Activated CD4-positive, CD25-positive, alpha-beta regulatory T cell treated with anti-CD3 and anti-CD28 coated beads, Interleukin-2, amount 50 U/mL, for 72 hours (primary cell): Measurements from ENCODE around the gene SLC12A2.

ENCODE experiments used
- DNase-seq: peaks from one replicate; pipeline ENCODE4 v3.0.0; 2021

Gene SLC12A2

DNA sequence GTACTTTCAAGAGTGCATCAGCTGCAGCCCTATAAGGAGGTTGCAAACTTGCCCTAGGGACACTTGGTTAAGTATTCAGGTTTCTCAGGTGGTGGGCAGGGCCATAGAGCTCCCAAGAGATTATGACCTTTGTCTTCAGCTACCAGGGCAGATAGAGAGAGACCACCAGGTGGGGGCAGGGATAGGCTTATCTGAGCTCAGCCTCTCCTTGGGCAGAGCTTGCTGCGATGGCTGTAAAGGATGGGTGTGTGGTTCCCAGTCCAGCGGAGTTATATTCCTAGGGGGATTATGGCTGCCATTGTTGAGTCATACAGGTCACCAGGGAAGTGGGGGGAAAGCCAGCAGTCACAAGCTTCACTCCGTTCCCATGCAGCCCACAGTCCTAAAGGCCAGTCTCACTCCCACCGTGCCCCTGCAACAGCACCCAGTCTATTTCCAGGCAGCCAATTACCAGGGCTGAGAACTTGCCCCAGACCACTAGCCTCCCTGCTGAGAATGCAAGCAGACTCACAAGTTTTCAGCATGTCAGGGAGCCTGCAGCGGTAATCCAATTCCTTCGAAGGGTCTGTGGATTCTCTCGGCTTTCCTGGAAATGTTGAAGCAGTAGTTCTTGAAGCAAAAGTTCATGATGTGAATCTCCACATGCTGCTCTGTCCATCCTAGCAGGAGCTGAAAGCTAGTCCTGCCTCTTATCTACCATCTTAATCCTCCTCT is 151.5 kb downstream of the SLC12A2 start:
- DNase-seq: no peak

DNA sequence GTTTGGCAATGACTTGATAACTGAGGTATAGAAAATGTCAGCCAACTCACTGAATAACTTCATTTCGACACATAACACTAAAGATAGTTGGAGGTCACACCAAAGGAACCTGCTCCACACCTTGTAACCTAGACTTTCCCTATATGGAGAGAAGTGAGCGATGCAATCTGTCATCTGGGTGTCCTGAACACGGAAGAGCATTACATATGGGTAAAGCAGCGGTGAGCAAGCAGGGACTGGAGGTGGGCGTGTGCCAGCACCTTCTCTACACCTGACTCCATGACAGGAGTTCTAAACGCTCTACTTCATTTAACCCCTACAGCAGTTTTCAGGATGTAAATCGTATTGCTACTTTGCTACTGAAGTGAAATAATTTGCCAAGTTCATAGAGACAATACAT is 152.8 kb downstream of the SLC12A2 start:
- DNase-seq: no peak

GRCh38 chr5:128237000-128237399 is 153.4 kb downstream of the SLC12A2 start:
- DNase-seq: no peak

DNA sequence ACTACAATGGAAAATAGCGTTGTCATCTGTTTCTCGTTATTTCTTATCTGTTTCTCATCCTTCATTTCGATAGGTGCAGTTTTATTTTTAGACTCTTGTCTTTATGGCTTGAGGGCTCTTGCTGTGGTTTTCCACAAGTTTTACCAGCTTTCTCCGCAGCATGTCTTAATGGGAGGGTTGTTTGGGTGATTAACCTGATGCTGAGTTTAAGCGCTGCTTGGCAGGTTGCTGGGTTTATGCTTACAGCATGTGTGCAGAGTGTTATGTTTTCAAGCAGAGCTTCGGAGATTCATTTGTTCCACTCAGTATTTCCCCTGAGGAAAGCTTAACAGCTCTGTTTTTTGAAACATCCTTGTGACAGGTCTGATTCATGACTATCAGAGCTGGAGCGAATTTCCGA is 154.0 kb downstream of the SLC12A2 start:
- DNase-seq: no peak
